ENCODE results near the gene AFAP1. TPM values are rescaled to one million over a fixed set of nuclear protein-coding genes. Genes with fewer than 3 reads are reported as not detected.

AFAP1 gene
- total RNA-seq, 2 donors from 2014 or later = 18.2 to 22.5 TPM

DNA sequence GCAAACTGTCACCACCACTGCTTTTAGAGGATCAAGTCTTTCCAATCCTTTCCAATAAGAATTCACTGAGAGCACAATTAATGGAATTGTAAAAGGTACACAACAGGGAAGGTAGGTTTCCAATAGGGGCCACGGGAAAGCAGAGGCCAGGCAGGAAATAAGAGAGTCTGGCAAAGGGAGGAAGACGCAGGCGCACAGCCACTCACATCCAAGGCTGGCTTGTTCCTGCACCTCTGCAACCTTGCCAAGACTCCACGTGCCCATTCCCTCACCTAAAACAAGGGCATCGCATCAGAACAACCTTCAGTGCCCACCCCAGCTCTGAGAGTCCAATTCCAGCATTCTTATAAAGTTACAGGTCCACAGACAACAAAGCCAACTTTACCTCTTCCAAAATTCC, 81.2 kb downstream of the AFAP1 start:
- 81 to 100% methylated on average over 2 to 5 of the region's 5 CpGs for WGBS, 2 experiments (ENCODE audit: insufficient coverage in 1 of 2, insufficient read length in 1 of 2)

GRCh38 chr4:7857993-7858392, 81.7 kb downstream of the AFAP1 start:
- no peaks in the 10 kb centered on the region for H3K9me3 Mint-ChIP-seq
- peaks cover 30% of the 10 kb centered on the region for H3K36me3 Mint-ChIP-seq (ENCODE audit: low read depth)
- Histone ChIP-seq H3K27me3 (ENCODE audit: control insufficient read depth, insufficient read depth, low read length, poor library complexity, severe bottlenecking) (no peaks in the 10 kb centered on the region), H3K27ac (ENCODE audit: low read depth, low read length) (no peak overlapping the region), H3K9ac (ENCODE audit: extremely low read depth, low read length, poor library complexity, severe bottlenecking) (no peak overlapping the region), H3K36me3 (ENCODE audit: control insufficient read depth, insufficient read depth, low read length) (peaks cover 48% of the 10 kb centered on the region), H3K4me1 (ENCODE audit: control insufficient read depth, insufficient read depth, low read length) (peaks cover 5% of the 10 kb centered on the region), H3K4me3 (ENCODE audit: low read length) (no peak overlapping the region), H3K9me3 (ENCODE audit: control insufficient read depth, low read length) (no peaks in the 10 kb centered on the region)
- H3K27ac Mint-ChIP-seq = peak overlapping the region; percentile 59
- WGBS, 2 experiments (ENCODE audit: insufficient coverage in 1 of 2, insufficient read length in 1 of 2) = 90 to 94% methylated on average over 1 to 2 of the region's 2 CpGs
- DNase-seq = no peak
- H3K4me3 Mint-ChIP-seq = no peak overlapping the region
- TF ChIP-seq CTCF (conservative IDR thresholded peaks at IDR 0.05) = no peak
- no peaks in the 10 kb centered on the region for H3K27me3 Mint-ChIP-seq (ENCODE audit: insufficient read depth)
- H3K4me1 Mint-ChIP-seq = peaks cover 18% of the 10 kb centered on the region

More for the DNA sequence above, 81.2 kb downstream of the AFAP1 start:
- Histone ChIP-seq H3K9ac (ENCODE audit: extremely low read depth, low read length, poor library complexity, severe bottlenecking) (no peak overlapping the region), H3K4me1 (ENCODE audit: control insufficient read depth, insufficient read depth, low read length) (peaks cover 5% of the 10 kb centered on the region), H3K4me3 (ENCODE audit: low read length) (no peak overlapping the region), H3K27me3 (ENCODE audit: control insufficient read depth, insufficient read depth, low read length, poor library complexity, severe bottlenecking) (no peaks in the 10 kb centered on the region), H3K9me3 (ENCODE audit: control insufficient read depth, low read length) (no peaks in the 10 kb centered on the region), H3K36me3 (ENCODE audit: control insufficient read depth, insufficient read depth, low read length) (peaks cover 43% of the 10 kb centered on the region), H3K27ac (ENCODE audit: low read depth, low read length) (no peak overlapping the region)
- no peaks in the 10 kb centered on the region for H3K9me3 Mint-ChIP-seq
- H3K4me3 Mint-ChIP-seq = no peak overlapping the region
- H3K4me1 Mint-ChIP-seq = peaks cover 20% of the 10 kb centered on the region
- no peak for DNase-seq
- H3K36me3 Mint-ChIP-seq (ENCODE audit: low read depth) = peaks cover 30% of the 10 kb centered on the region
- no peak for TF ChIP-seq CTCF (conservative IDR thresholded peaks at IDR 0.05)
- no peaks in the 10 kb centered on the region for H3K27me3 Mint-ChIP-seq (ENCODE audit: insufficient read depth)
- peak overlapping the region; percentile 59 for H3K27ac Mint-ChIP-seq

DNA sequence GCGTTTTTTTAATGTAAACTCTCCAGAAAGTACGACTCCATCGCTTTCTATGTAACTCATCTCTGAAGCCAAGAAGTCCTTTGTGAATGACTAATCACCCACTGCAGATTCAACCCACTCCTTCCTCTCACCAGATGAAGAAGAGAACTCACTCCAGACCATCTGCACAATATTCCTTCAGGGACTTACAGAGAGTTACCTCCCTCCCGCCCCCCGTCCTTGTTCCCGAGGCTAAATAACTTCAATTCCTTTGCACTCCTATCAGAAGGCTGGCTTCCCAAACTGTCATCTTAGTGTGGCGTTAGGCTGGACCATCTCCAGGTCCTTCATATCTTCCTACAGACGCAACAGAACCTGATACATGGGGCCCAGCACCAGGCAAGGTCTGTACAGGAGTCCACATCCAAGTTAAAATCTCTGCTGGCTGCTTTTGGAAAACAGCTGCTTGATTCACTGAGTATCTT, 82.4 kb downstream of the AFAP1 start:
- Mint-ChIP-seq H3K27ac (no peak overlapping the region), H3K4me3 (no peak overlapping the region), H3K4me1 (peaks cover 13% of the 10 kb centered on the region), H3K27me3 (ENCODE audit: insufficient read depth) (no peaks in the 10 kb centered on the region), H3K9me3 (no peaks in the 10 kb centered on the region), H3K36me3 (ENCODE audit: low read depth) (peaks cover 32% of the 10 kb centered on the region)
- Histone ChIP-seq H3K36me3 (ENCODE audit: control insufficient read depth, insufficient read depth, low read length) (peaks cover 54% of the 10 kb centered on the region), H3K9ac (ENCODE audit: extremely low read depth, low read length, poor library complexity, severe bottlenecking) (no peak overlapping the region), H3K4me3 (ENCODE audit: low read length) (no peak overlapping the region), H3K9me3 (ENCODE audit: control insufficient read depth, low read length) (no peaks in the 10 kb centered on the region), H3K27ac (ENCODE audit: low read depth, low read length) (no peak overlapping the region), H3K4me1 (ENCODE audit: control insufficient read depth, insufficient read depth, low read length) (peaks cover 5% of the 10 kb centered on the region), H3K27me3 (ENCODE audit: control insufficient read depth, insufficient read depth, low read length, poor library complexity, severe bottlenecking) (no peaks in the 10 kb centered on the region)
- 94 to 96% methylated on average over 3 to 8 of the region's 8 CpGs for WGBS, 2 experiments (ENCODE audit: insufficient coverage in 1 of 2, insufficient read length in 1 of 2)
- DNase-seq = no peak
- TF ChIP-seq CTCF (conservative IDR thresholded peaks at IDR 0.05) = no peak
